ENCODE results near the gene CMC2.

Gene CMC2

DNA sequence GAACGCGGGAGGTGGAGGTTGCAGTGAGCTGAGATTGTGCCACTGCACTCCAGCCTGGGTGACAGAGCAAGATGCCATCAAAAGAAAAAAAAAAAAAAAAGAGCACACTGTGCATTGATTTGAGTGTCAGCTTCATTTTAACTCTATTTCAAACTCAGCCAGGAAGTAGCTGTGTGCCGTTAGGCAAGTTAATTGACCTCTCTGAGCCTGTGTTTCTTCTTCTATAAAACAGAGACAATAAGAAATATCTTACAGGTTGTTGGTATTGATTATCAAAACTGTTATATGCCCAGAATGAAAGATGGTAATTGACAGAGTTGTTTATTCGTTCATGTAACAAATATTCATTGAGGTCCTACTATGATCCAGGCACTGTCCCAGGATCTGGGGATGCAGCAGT is 83.3 kb downstream of the CMC2 start:
- Histone ChIP-seq H3K4me2 (ENCODE audit: low read depth, low read length) (no peak overlapping the region), H3K4me3 (ENCODE audit: low read length) (no peak overlapping the region), H3K9me2 (replicated peaks; ENCODE audit: insufficient read depth, low read length) (no peaks in the 10 kb centered on the region), H4K20me1 (ENCODE audit: insufficient read depth, low read length) (no peaks in the 10 kb centered on the region), H3F3A (ENCODE audit: insufficient read depth, low read length) (no peaks in the 10 kb centered on the region), H3K27me3 (replicated peaks; ENCODE audit: insufficient read depth, low read length) (no peaks in the 10 kb centered on the region), H3K27ac (ENCODE audit: low read length) (no peak overlapping the region), H3K36me3 (replicated peaks; ENCODE audit: insufficient read depth, low read length) (no peaks in the 10 kb centered on the region), H3K9me3 (replicated peaks; ENCODE audit: insufficient read depth, low read length) (no peaks in the 10 kb centered on the region), H3K79me2 (ENCODE audit: low read length) (no peaks in the 10 kb centered on the region), H2AFZ (ENCODE audit: low read length) (no peak overlapping the region), H3K9ac (ENCODE audit: low read length) (no peak overlapping the region), H3K4me1 (ENCODE audit: low read length) (no peaks in the 10 kb centered on the region)
- TF ChIP-seq EZH2 (optimal IDR thresholded peaks at IDR 0.05; ENCODE audit: low read depth, low read length): no peak
- no peak for TF ChIP-seq EZH2phosphoT487 (IDR thresholded peaks at IDR 0.05; ENCODE audit: low read length)
- TF ChIP-seq, protein P1, sequence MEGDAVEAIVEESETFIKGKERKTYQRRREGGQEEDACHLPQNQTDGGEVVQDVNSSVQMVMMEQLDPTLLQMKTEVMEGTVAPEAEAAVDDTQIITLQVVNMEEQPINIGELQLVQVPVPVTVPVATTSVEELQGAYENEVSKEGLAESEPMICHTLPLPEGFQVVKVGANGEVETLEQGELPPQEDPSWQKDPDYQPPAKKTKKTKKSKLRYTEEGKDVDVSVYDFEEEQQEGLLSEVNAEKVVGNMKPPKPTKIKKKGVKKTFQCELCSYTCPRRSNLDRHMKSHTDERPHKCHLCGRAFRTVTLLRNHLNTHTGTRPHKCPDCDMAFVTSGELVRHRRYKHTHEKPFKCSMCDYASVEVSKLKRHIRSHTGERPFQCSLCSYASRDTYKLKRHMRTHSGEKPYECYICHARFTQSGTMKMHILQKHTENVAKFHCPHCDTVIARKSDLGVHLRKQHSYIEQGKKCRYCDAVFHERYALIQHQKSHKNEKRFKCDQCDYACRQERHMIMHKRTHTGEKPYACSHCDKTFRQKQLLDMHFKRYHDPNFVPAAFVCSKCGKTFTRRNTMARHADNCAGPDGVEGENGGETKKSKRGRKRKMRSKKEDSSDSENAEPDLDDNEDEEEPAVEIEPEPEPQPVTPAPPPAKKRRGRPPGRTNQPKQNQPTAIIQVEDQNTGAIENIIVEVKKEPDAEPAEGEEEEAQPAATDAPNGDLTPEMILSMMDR (IDR thresholded peaks at IDR 0.05; ENCODE audit: low read length): no peak
- DNase-seq: no peak
